ENCODE measurements around the gene NUCB1. TPM values are rescaled to one million over a fixed set of nuclear protein-coding genes. Genes with fewer than 3 reads are reported as not detected.

Gene NUCB1
- polyA plus RNA-seq, 3 donors: 80.9 to 178 (median 108) TPM

DNA sequence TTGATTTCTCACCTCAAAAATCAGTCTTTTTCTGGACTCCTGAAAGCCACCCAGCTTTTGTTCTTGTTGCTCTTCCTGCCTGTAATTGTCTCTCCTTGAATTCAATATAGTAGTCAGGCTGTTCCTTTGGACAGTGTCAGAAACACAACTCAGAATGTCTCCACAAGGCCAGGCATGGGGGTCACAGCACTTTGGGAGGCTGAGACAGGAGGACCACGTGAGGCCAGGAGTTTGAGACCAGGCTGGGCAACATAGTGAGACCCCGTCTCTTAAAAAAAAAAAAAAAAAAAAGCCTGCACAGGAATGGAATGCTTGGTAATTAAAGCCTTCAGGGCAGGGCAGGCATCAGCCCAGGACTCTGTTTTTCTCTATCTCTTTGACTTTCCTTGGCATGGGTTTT is 45.7 kb downstream of the NUCB1 start:
- H3K4me2 ChIP-seq (replicated peaks; ENCODE audit: extremely low read depth, low read length, poor library complexity, severe bottlenecking): no peak overlapping the region
- Mint-ChIP-seq H3K4me1 (peaks cover 4% of the 10 kb centered on the region), H3K27me3 (ENCODE audit: low read depth in 3 of 3) (peaks cover 0 to 5% (median 5%) of the 10 kb centered on the region in 3 donors), H3K36me3 (no peaks in the 10 kb centered on the region), H3K9me3 (peaks cover 14 to 37% (median 28%) of the 10 kb centered on the region in 7 donors), H3K4me3 (no peak overlapping the region), H3K27ac (peak overlapping the region in 1 of 7 donors; percentile 74)
- intact Hi-C loops (cut with micrococcal nuclease): no loop called here
- no peaks in the 10 kb centered on the region for H4K20me1 ChIP-seq (ENCODE audit: insufficient read depth, low read length)
- no peaks in the 10 kb centered on the region for H3K4me1 ChIP-seq (ENCODE audit: control insufficient read depth in 1 of 2, insufficient read depth in 2 of 2, low read length in 2 of 2)
- WGBS (ENCODE audit: insufficient coverage): 89% methylated on average over 2 of the region's 2 CpGs
- TF ChIP-seq, protein P1, sequence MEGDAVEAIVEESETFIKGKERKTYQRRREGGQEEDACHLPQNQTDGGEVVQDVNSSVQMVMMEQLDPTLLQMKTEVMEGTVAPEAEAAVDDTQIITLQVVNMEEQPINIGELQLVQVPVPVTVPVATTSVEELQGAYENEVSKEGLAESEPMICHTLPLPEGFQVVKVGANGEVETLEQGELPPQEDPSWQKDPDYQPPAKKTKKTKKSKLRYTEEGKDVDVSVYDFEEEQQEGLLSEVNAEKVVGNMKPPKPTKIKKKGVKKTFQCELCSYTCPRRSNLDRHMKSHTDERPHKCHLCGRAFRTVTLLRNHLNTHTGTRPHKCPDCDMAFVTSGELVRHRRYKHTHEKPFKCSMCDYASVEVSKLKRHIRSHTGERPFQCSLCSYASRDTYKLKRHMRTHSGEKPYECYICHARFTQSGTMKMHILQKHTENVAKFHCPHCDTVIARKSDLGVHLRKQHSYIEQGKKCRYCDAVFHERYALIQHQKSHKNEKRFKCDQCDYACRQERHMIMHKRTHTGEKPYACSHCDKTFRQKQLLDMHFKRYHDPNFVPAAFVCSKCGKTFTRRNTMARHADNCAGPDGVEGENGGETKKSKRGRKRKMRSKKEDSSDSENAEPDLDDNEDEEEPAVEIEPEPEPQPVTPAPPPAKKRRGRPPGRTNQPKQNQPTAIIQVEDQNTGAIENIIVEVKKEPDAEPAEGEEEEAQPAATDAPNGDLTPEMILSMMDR (IDR thresholded peaks at IDR 0.05): no peak
- H3K27me3 ChIP-seq (ENCODE audit: control insufficient read depth in 2 of 2, insufficient read depth in 2 of 2, low read length in 2 of 2): no peaks in the 10 kb centered on the region
- no peak overlapping the region for H3K9ac ChIP-seq (ENCODE audit: insufficient read depth, low read length, poor library complexity, severe bottlenecking)
- H3K9me3 ChIP-seq (replicated peaks in 1 of 2; ENCODE audit: control insufficient read depth in 1 of 2, insufficient read depth in 1 of 2, low read length in 2 of 2): peaks cover 16 to 34% of the 10 kb centered on the region in 2 donors
- no peak overlapping the region for H3K4me3 ChIP-seq (replicated peaks in 1 of 3; ENCODE audit: low read depth in 2 of 3, low read length in 3 of 3)
- DNase-seq: no peak
- H2AFZ ChIP-seq (ENCODE audit: insufficient read depth, low read depth, low read length, poor library complexity, severe bottlenecking): no peak overlapping the region
- H3K79me2 ChIP-seq (ENCODE audit: insufficient read depth, low read length): no peaks in the 10 kb centered on the region
- no peaks in the 10 kb centered on the region for H3K36me3 ChIP-seq (replicated peaks in 1 of 2; ENCODE audit: control insufficient read depth in 1 of 2, insufficient read depth in 2 of 2, low read length in 2 of 2)
- H3K27ac ChIP-seq (ENCODE audit: low read depth in 1 of 2, low read length in 2 of 2): no peak overlapping the region

DNA sequence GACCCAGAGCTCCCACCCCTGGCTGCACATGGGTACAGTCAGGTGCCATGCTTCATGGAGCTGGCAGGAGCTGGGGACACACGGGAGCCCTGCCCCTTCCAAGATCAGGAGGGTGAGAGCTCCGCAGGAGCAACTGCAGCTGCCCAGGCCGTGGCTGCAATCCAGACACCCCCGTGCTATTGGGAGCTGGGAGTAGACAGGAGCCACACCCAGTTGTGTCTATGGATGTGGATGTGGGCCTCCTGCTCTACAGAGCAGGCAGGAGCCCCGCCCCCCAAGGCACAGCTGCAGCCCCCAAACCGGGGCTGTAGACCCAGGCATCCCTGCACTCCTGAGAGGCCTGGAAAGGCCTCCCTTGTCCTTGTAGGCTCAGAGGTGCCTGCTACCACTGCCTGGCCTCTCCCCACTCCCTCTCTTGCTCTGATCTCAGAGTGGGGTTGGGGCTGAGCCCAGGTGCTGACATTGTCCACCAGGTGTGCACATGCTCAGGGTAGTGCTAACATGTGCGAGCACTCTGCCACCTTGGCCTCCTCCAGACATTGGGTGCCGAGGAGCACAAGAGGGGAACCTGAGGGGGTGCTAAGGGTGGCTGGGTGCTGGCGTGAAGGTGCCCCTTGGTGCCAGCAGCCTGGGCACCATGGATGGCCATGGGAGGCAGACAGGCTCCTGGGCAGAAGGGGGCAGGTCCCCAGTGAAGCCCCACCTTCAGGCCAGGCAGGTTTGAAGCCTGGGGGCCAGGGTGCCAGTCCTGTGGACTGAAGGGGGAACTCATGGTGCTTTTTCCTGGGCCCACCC is 46.5 kb downstream of the NUCB1 start:
- intact Hi-C loops (cut with micrococcal nuclease): no loop called here
- no peak overlapping the region for H3K27ac ChIP-seq (ENCODE audit: low read depth in 1 of 2, low read length in 2 of 2)
- no peak overlapping the region for H3K4me3 ChIP-seq (replicated peaks in 1 of 3; ENCODE audit: low read depth in 2 of 3, low read length in 3 of 3)
- no peaks in the 10 kb centered on the region for H3K36me3 ChIP-seq (replicated peaks in 1 of 2; ENCODE audit: control insufficient read depth in 1 of 2, insufficient read depth in 2 of 2, low read length in 2 of 2)
- no peak for DNase-seq
- H3K4me1 ChIP-seq (ENCODE audit: control insufficient read depth in 1 of 2, insufficient read depth in 2 of 2, low read length in 2 of 2): no peaks in the 10 kb centered on the region
- Mint-ChIP-seq H3K4me3 (no peak overlapping the region), H3K27ac (no peak overlapping the region), H3K36me3 (no peaks in the 10 kb centered on the region), H3K9me3 (peaks cover 14 to 30% (median 22%) of the 10 kb centered on the region in 7 donors), H3K4me1 (peaks cover 4% of the 10 kb centered on the region), H3K27me3 (ENCODE audit: low read depth in 3 of 3) (peaks cover 0 to 5% (median 5%) of the 10 kb centered on the region in 3 donors)
- H2AFZ ChIP-seq (ENCODE audit: insufficient read depth, low read depth, low read length, poor library complexity, severe bottlenecking): no peak overlapping the region
- no peaks in the 10 kb centered on the region for H4K20me1 ChIP-seq (ENCODE audit: insufficient read depth, low read length)
- 100% methylated on average over 5 of the region's 9 CpGs for WGBS (ENCODE audit: insufficient coverage)
- TF ChIP-seq, protein P1 (IDR thresholded peaks at IDR 0.05): no peak
- H3K4me2 ChIP-seq (replicated peaks; ENCODE audit: extremely low read depth, low read length, poor library complexity, severe bottlenecking): no peak overlapping the region
- H3K9ac ChIP-seq (ENCODE audit: insufficient read depth, low read length, poor library complexity, severe bottlenecking): no peak overlapping the region
- H3K27me3 ChIP-seq (ENCODE audit: control insufficient read depth in 2 of 2, insufficient read depth in 2 of 2, low read length in 2 of 2): no peaks in the 10 kb centered on the region
- no peaks in the 10 kb centered on the region for H3K79me2 ChIP-seq (ENCODE audit: insufficient read depth, low read length)
- peaks cover 12 to 27% of the 10 kb centered on the region in 2 donors for H3K9me3 ChIP-seq (replicated peaks in 1 of 2; ENCODE audit: control insufficient read depth in 1 of 2, insufficient read depth in 1 of 2, low read length in 2 of 2)
